Measurements from ENCODE around the gene SSX2B.
"Not testable (repeated sequence)": the region's sequence is repeated elsewhere in the genome, so short reads cannot be mapped to it uniquely, and the experiment has no call there.

Gene SSX2B, protein sequence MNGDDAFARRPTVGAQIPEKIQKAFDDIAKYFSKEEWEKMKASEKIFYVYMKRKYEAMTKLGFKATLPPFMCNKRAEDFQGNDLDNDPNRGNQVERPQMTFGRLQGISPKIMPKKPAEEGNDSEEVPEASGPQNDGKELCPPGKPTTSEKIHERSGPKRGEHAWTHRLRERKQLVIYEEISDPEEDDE

DNA sequence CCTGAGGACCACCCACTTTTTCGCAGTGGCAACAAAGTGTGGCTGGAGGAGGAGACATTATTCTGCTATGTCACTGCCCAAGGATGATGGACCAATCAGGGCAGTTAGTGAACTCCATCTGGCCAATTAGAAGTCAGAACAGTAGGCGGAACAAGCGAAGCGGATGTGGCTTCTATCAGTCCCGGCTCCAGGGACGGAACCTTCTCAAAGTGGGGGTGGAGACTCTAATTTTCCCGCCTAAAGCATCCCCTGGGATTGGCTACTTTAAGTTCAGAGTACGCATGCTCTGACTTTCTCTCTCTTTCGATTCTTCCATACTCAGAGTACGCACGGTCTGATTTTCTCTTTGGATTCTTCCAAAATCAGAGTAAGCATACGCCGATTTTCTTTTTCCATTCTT, at the start of gene SSX2B:
TSS of gene SSX2B (plus strand) at position 301 of the 400 bp plus-strand sequence. CDS start 1,429 bp downstream, outside the sequence.
- not testable (repeated sequence) for DNase-seq (ENCODE audit: low spot score)

DNA sequence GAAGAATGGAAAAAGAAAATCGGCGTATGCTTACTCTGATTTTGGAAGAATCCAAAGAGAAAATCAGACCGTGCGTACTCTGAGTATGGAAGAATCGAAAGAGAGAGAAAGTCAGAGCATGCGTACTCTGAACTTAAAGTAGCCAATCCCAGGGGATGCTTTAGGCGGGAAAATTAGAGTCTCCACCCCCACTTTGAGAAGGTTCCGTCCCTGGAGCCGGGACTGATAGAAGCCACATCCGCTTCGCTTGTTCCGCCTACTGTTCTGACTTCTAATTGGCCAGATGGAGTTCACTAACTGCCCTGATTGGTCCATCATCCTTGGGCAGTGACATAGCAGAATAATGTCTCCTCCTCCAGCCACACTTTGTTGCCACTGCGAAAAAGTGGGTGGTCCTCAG, 44.0 kb upstream of the SSX2B start, which contains the start of gene SSX2:
TSS of gene SSX2 (minus strand) at position 101 of the 400 bp plus-strand sequence. CDS start 1,429 bp downstream, outside the sequence.
- DNase-seq (ENCODE audit: low spot score), result not testable (repeated sequence)

DNA sequence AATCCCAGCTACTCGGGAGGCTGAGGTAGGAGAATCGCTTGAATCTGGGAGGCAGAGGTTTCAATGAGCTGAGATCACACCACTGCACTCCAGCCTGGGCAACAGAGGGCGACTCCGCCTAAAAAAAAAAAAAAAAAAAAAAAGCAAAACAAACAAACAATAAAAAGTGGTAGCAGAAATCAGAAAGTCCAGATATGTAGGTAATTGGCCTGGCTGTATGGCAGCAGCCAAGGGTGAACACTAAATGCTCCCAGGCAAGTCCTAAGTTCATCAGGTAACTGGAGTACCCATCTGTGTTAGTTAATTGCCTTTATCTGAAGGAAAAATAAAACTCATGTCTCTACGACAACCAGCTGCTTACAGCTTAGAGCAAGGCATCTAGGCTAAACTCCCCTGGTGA, 14.9 kb downstream of the SSX2B start:
- DNase-seq (ENCODE audit: low spot score), result not testable (repeated sequence)

DNA sequence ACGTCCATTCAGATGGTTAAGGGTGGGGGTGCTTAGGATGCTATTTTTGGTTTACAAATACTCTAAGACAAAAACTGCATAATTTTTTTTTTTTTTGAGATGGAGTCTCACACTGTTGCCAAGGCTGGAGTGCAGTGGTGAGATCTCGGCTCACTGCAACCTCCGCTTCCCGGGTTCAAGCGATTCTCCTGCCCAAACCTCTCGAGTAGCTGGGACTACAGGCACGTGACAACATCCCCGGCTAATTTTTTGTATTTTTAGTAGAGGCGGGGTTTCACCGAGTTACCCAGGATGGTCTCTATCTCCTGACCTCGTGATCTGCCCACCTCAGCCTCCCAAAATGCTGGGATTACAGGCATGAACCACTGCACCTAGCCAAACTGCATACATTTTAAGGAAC, 22.5 kb downstream of the SSX2B start:
- not testable (repeated sequence) for DNase-seq (ENCODE audit: low spot score)

DNA sequence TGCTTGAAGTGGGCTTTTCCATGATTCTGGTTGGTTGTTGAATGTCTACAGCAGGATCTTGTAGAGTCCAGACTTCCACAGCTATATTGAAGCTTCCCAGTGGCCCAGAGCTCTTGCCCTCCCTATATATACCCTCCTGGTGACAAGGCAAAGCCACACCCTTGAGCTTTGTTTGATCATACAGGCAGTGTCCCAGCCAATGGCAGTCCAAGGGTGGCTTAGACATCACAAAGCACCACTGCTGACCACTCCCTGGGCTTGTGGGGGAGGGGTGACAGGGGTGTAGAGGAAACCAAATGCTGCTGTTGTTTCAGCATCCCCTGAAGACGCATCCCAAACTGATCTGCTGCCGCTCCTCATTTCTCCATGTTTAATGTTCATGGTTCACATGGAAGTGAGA, 46.3 kb downstream of the SSX2B start, which contains the start of gene SPANXN5:
TSS of gene SPANXN5 (minus strand) at position 101 of the 400 bp plus-strand sequence. CDS start at position 22, 79 bp downstream.
- not testable (repeated sequence) for DNase-seq (ENCODE audit: low spot score)

DNA sequence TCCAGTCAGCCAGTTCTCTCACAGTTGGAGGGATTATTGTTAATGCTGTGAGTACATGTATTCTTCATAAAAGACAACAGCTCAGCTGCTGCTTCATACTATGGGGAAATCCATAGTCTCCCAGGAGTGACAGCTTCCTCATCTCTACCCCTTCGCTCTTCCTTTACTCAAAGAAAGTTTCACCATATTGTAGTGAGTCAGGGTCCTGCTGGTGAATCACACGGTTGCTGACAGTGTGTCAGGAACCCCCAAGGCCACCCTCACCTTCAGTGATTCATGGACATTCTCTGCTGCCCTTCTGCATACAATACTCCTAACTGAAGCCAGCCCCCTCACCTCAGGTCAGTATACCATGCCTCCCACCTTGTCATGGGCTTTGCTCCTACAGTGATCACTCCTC, 53.8 kb downstream of the SSX2B start:
- not testable (repeated sequence) for DNase-seq (ENCODE audit: low spot score)
